COLO668 (cell line): ENCODE data around the gene TAF5L.
"Not testable (repeated sequence)": the region's sequence is repeated elsewhere in the genome, so short reads cannot be mapped to it uniquely, and the experiment has no call there.

Experiments
- DNase-seq: peaks from one replicate; lab custom pipeline; 2025; ENCODE audit not compliant: unreplicated experiment; lab: John Stamatoyannopoulos, UW

TAF5L gene

GRCh38 chr1:229608590-229608989, 17.3 kb downstream of the TAF5L start:
- no peak for DNase-seq

- DNase-seq: no peak
Measured at GRCh38 chr1:229607370-229607769, 18.6 kb downstream of the TAF5L start.

GRCh38 chr1:229603371-229604005, 22.4 kb downstream of the TAF5L start:
- DNase-seq: no peak

GRCh38 chr1:229600229-229600628, 25.7 kb downstream of the TAF5L start:
- no peak for DNase-seq

- DNase-seq: no peak
Measured at GRCh38 chr1:229599218-229599954, 26.5 kb downstream of the TAF5L start.

- DNase-seq: no peak
Measured at GRCh38 chr1:229597877-229598276, 28.0 kb downstream of the TAF5L start.

- no peak for DNase-seq
Measured at GRCh38 chr1:229596925-229597699, 28.8 kb downstream of the TAF5L start.

- DNase-seq: not testable (repeated sequence)
Measured at GRCh38 chr1:229595876-229596275, 30.0 kb downstream of the TAF5L start.

GRCh38 chr1:229594227-229595008, 31.5 kb downstream of the TAF5L start:
- DNase-seq: no peak

GRCh38 chr1:229593800-229594199, 32.1 kb downstream of the TAF5L start:
- no peak for DNase-seq

GRCh38 chr1:229590119-229590518, 35.8 kb downstream of the TAF5L start:
- DNase-seq: no peak

GRCh38 chr1:229585338-229585737, 40.6 kb downstream of the TAF5L start:
- no peak for DNase-seq

GRCh38 chr1:229582715-229583114, 43.2 kb downstream of the TAF5L start:
- DNase-seq: no peak

GRCh38 chr1:229582011-229582694, 43.8 kb downstream of the TAF5L start:
- DNase-seq: no peak

GRCh38 chr1:229581485-229581884, 44.4 kb downstream of the TAF5L start:
- DNase-seq: no peak

GRCh38 chr1:229579059-229579673, 46.8 kb downstream of the TAF5L start:
- peak; percentile 41 for DNase-seq

GRCh38 chr1:229578168-229579058, 47.5 kb downstream of the TAF5L start:
- DNase-seq: no peak

GRCh38 chr1:229574679-229575442, 51.1 kb downstream of the TAF5L start:
- DNase-seq: no peak
